Measurements from ENCODE around the gene ATL1.

DNA sequence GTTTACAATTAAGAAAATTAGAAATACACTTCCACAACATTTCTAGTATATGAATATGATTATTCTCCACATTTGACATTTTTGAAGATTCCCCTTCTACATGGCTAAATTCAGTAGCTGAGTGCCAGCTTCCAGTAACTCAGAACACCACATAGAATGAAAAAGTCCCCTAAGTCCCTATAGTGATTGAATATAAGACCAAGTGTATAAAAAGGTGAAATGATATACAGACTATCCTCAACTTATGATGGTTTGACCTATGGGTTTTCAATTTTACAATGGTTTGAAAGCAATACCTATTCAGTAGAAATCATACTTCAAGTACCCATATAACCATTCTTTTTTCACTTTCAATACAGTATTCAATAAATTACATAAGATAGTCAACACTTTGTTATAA lies 15.8 kb downstream of the ATL1 start:
- TF ChIP-seq ZNF101 (CRISPR knock-in tag; IDR thresholded peaks at IDR 0.05; ENCODE audit: borderline replicate concordance, low read depth) (no peak), KDM5A (IDR thresholded peaks at IDR 0.05; ENCODE audit: borderline replicate concordance, low read length) (no peak), CTCF (CRISPR knock-in tag; IDR thresholded peaks at IDR 0.05) (no peak), SRY (CRISPR knock-in tag; IDR thresholded peaks at IDR 0.05) (no peak), POLR2AphosphoS5 (IDR thresholded peaks at IDR 0.05; ENCODE audit: low read depth, low read length) (no peak), ZNF530 (CRISPR knock-in tag; IDR thresholded peaks at IDR 0.05; ENCODE audit: low read depth) (no peak), MTERF4 (CRISPR knock-in tag; IDR thresholded peaks at IDR 0.05) (no peak), MYC (CRISPR knock-in tag; IDR thresholded peaks at IDR 0.05; ENCODE audit: borderline replicate concordance) (no peak), ZNF644 (CRISPR knock-in tag; IDR thresholded peaks at IDR 0.05; ENCODE audit: low read depth) (no peak), ZNF333 (CRISPR knock-in tag; IDR thresholded peaks at IDR 0.05; ENCODE audit: borderline replicate concordance) (no peak)
- TF ChIP-seq, protein P1, sequence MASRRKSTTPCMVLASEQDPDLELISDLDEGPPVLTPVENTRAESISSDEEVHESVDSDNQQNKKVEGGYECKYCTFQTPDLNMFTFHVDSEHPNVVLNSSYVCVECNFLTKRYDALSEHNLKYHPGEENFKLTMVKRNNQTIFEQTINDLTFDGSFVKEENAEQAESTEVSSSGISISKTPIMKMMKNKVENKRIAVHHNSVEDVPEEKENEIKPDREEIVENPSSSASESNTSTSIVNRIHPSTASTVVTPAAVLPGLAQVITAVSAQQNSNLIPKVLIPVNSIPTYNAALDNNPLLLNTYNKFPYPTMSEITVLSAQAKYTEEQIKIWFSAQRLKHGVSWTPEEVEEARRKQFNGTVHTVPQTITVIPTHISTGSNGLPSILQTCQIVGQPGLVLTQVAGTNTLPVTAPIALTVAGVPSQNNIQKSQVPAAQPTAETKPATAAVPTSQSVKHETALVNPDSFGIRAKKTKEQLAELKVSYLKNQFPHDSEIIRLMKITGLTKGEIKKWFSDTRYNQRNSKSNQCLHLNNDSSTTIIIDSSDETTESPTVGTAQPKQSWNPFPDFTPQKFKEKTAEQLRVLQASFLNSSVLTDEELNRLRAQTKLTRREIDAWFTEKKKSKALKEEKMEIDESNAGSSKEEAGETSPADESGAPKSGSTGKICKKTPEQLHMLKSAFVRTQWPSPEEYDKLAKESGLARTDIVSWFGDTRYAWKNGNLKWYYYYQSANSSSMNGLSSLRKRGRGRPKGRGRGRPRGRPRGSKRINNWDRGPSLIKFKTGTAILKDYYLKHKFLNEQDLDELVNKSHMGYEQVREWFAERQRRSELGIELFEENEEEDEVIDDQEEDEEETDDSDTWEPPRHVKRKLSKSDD (CRISPR knock-in tag; IDR thresholded peaks at IDR 0.05; ENCODE audit: low read depth): no peak
- TF ChIP-seq, protein P2, sequence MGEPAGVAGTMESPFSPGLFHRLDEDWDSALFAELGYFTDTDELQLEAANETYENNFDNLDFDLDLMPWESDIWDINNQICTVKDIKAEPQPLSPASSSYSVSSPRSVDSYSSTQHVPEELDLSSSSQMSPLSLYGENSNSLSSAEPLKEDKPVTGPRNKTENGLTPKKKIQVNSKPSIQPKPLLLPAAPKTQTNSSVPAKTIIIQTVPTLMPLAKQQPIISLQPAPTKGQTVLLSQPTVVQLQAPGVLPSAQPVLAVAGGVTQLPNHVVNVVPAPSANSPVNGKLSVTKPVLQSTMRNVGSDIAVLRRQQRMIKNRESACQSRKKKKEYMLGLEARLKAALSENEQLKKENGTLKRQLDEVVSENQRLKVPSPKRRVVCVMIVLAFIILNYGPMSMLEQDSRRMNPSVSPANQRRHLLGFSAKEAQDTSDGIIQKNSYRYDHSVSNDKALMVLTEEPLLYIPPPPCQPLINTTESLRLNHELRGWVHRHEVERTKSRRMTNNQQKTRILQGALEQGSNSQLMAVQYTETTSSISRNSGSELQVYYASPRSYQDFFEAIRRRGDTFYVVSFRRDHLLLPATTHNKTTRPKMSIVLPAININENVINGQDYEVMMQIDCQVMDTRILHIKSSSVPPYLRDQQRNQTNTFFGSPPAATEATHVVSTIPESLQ (CRISPR knock-in tag; conservative IDR thresholded peaks at IDR 0.05): no peak

Data from HepG2 (cell line).